Retinal pigment epithelial cell (primary cell): ENCODE results near the gene ZNF518A.

Experiments used
- DNase-seq: peaks from one replicate; pipeline ENCODE4 v3.0.0-alpha.2; 2010; ENCODE audit warnings: low read depth
- H3K4me3 ChIP-seq: 2 replicates; pipeline ENCODE4 v1.5.1; 2011; ENCODE audit warnings: mild to moderate bottlenecking, low read length, control low read depth, moderate library complexity
- CTCF ChIP-seq: conservative IDR thresholded peaks from 2 replicates; pipeline ENCODE4 v1.5.1; 2011; ENCODE audit warnings: low read depth, low read length, control low read depth, inconsistent platforms

Gene ZNF518A

GRCh38 chr10:96133135-96133534 is 3.0 kb downstream of the ZNF518A start:
- no peak overlapping the region for H3K4me3 ChIP-seq
- no peak for DNase-seq
- no peak for TF ChIP-seq CTCF

- DNase-seq: no peak
- no peak overlapping the region for H3K4me3 ChIP-seq
- no peak for TF ChIP-seq CTCF
Observed at GRCh38 chr10:96136810-96137209, 6.7 kb downstream of the ZNF518A start.

GRCh38 chr10:96137567-96137966 is 7.5 kb downstream of the ZNF518A start:
- TF ChIP-seq CTCF: no peak
- DNase-seq: no peak
- H3K4me3 ChIP-seq: no peak overlapping the region

GRCh38 chr10:96138102-96138501 is 8.0 kb downstream of the ZNF518A start:
- no peak for TF ChIP-seq CTCF
- DNase-seq: no peak
- H3K4me3 ChIP-seq: no peak overlapping the region

- no peak overlapping the region for H3K4me3 ChIP-seq
- no peak for TF ChIP-seq CTCF
- no peak for DNase-seq
Observed at GRCh38 chr10:96152437-96152836, 22.3 kb downstream of the ZNF518A start.

GRCh38 chr10:96153070-96153469 is 23.0 kb downstream of the ZNF518A start:
- no peak for DNase-seq
- TF ChIP-seq CTCF: no peak
- H3K4me3 ChIP-seq: no peak overlapping the region

GRCh38 chr10:96165726-96166125 is 35.6 kb downstream of the ZNF518A start:
- H3K4me3 ChIP-seq: no peak overlapping the region
- no peak for TF ChIP-seq CTCF
- no peak for DNase-seq
